Body of pancreas (tissue), 4 donors: ENCODE measurements around the gene MAP3K9. TPM values are rescaled to one million over a fixed set of nuclear protein-coding genes. Genes with fewer than 3 reads are reported as not detected.

Experiments
- ATAC-seq: fragments of 150-250 bp; one replicate; pipeline ENCODE4 v1.9.1; 2016
- DNase-seq, 4 donors: peaks; one replicate each; pipeline ENCODE4 v3.0.0-alpha.2; 2019
- H3K27ac ChIP-seq, 4 donors: fragments of 200-600 bp; sonication (generic); 1 replicate in 3 of 4; 2 replicates in 1 of 4; pipeline versions ENCODE4 v1.5.1 to v1.6.1; 2016 to 2019; ENCODE audit warnings: mild to moderate bottlenecking in 1 of 4, mixed read lengths in 1 of 4, moderate library complexity in 1 of 4
- H3K27me3 ChIP-seq, 2 donors: fragments of 200-600 bp; sonication (generic); one replicate each; pipeline ENCODE4 v1.6.0; 2016; ENCODE audit warnings: mild to moderate bottlenecking in 1 of 2
- H3K36me3 ChIP-seq, 2 donors: fragments of 200-600 bp; sonication (generic); replicated peaks in 1 of 2; 2 replicates each; pipeline ENCODE4 v1.5.1; 2016; ENCODE audit warnings: low read depth in 2 of 2; ENCODE audit not compliant: insufficient read depth in 1 of 2
- H3K4me1 ChIP-seq: fragments of 200-600 bp; sonication (generic); one replicate; pipeline ENCODE4 v1.6.0; 2016
- H3K4me3 ChIP-seq, 2 donors: fragments of 200-600 bp; sonication (generic); 1 replicate in 1 of 2; 2 replicates in 1 of 2; pipeline ENCODE4 v1.5.1; 2016 to 2019
- H3K9me3 ChIP-seq, 3 donors: fragments of 200-600 bp; sonication (generic); 1 replicate in 2 of 3; 2 replicates in 1 of 3; pipeline ENCODE4 v1.5.1; 2016
- CTCF ChIP-seq, 7 experiments: fragments of 450-650 bp in 4 of 7; fragments of 200-600 bp in 3 of 7; sonication (generic) in 3 of 7; IDR thresholded peaks; one replicate each; pipeline ENCODE4 v1.5.1; 2016 to 2019; ENCODE audit warnings: antibody characterized with exemption in 7 of 7
- POLR2A ChIP-seq, 3 donors: fragments of 450-650 bp; IDR thresholded peaks; one replicate each; pipeline ENCODE4 v1.6.1; 2016; ENCODE audit warnings: antibody characterized with exemption in 3 of 3, mild to moderate bottlenecking in 2 of 3
- WGBS, 2 donors: methylation state at CpG; one replicate each; pipeline ENCODE4 v1.1.5; 2017; 5-methylcytosine and 5-hydroxymethylcytosine counted together
- intact Hi-C: fragments of 100-400 bp; cut with DNase I; formaldehyde crosslinking; loops from one replicate; pipeline ENCODE4 v1.15.1; 2023
- total RNA-seq, 2 donors: library from RNA; depleted of rRNA; stranded (reverse); fragments of >200 nt; gene quantifications; one replicate each; pipeline ENCODE4 v1.1.0, GENCODE V29; 2016

The MAP3K9 gene
- total RNA-seq, 2 donors from 2014 or later = 5.4 to 10.9 TPM

- intact Hi-C loops = no loop called here
- ATAC-seq (no peak), DNase-seq (no peak)
- H3K4me1 ChIP-seq = peaks cover 9% of the 10 kb centered on the region
- no peak overlapping the region for H3K4me3 ChIP-seq
- no peak for TF ChIP-seq CTCF (IDR thresholded peaks at IDR 0.05)
- no peak for TF ChIP-seq POLR2A (IDR thresholded peaks at IDR 0.05)
- 91 to 95% methylated on average over 9 of the region's 9 CpGs for WGBS, 2 donors
- no peak overlapping the region for H3K27ac ChIP-seq
- H3K36me3 ChIP-seq = no peaks in the 10 kb centered on the region
- no peaks in the 10 kb centered on the region for H3K9me3 ChIP-seq
- H3K27me3 ChIP-seq = no peaks in the 10 kb centered on the region
Measured at GRCh38 chr14:70785556-70785955, 23.8 kb downstream of the MAP3K9 start.

GRCh38 chr14:70784886-70785285 lies 24.4 kb downstream of the MAP3K9 start:
- Histone ChIP-seq H3K4me3 (no peak overlapping the region), H3K9me3 (no peaks in the 10 kb centered on the region), H3K27ac (no peak overlapping the region), H3K36me3 (no peaks in the 10 kb centered on the region), H3K4me1 (peaks cover 7% of the 10 kb centered on the region), H3K27me3 (no peaks in the 10 kb centered on the region)
- TF ChIP-seq CTCF (IDR thresholded peaks at IDR 0.05) (no peak), POLR2A (IDR thresholded peaks at IDR 0.05) (no peak)
- intact Hi-C loops = no loop called here
- ATAC-seq (no peak), DNase-seq (no peak)
- WGBS, 2 donors = 79 to 85% methylated on average over 2 of the region's 2 CpGs

GRCh38 chr14:70782361-70782760 lies 27.0 kb downstream of the MAP3K9 start:
- DNase-seq (no peak), ATAC-seq (no peak)
- no peak overlapping the region for H3K27ac ChIP-seq
- no peaks in the 10 kb centered on the region for H3K27me3 ChIP-seq
- H3K4me3 ChIP-seq = no peak overlapping the region
- H3K9me3 ChIP-seq = no peaks in the 10 kb centered on the region
- WGBS, 2 donors = 75 to 97% methylated on average over 2 of the region's 2 CpGs
- peaks cover 5% of the 10 kb centered on the region for H3K4me1 ChIP-seq
- TF ChIP-seq POLR2A (IDR thresholded peaks at IDR 0.05) (no peak), CTCF (IDR thresholded peaks at IDR 0.05) (no peak)
- H3K36me3 ChIP-seq = no peaks in the 10 kb centered on the region
- intact Hi-C loops = no loop called here

GRCh38 chr14:70780396-70781075 lies 28.8 kb downstream of the MAP3K9 start:
- peaks cover 5% of the 10 kb centered on the region for H3K4me1 ChIP-seq
- H3K27me3 ChIP-seq = no peaks in the 10 kb centered on the region
- intact Hi-C loops = no loop called here
- 30 to 51% methylated on average over 9 of the region's 9 CpGs for WGBS, 2 donors
- H3K9me3 ChIP-seq = no peaks in the 10 kb centered on the region
- no peak for TF ChIP-seq POLR2A (IDR thresholded peaks at IDR 0.05)
- TF ChIP-seq CTCF (IDR thresholded peaks at IDR 0.05) = no peak
- ATAC-seq (no peak), DNase-seq (peak in 2 of 4 donors; percentile 30 to 42)
- H3K36me3 ChIP-seq = no peaks in the 10 kb centered on the region
- no peak overlapping the region for H3K27ac ChIP-seq
- H3K4me3 ChIP-seq = no peak overlapping the region

GRCh38 chr14:70779667-70780066 lies 29.6 kb downstream of the MAP3K9 start:
- DNase-seq = peak in 1 of 4 donors; percentile 9
- no peak for TF ChIP-seq CTCF (IDR thresholded peaks at IDR 0.05)
- no peak for TF ChIP-seq POLR2A (IDR thresholded peaks at IDR 0.05)
- Histone ChIP-seq H3K27ac (no peak overlapping the region), H3K4me1 (peaks cover 5% of the 10 kb centered on the region), H3K27me3 (no peaks in the 10 kb centered on the region), H3K4me3 (no peak overlapping the region), H3K36me3 (no peaks in the 10 kb centered on the region), H3K9me3 (no peaks in the 10 kb centered on the region)
- WGBS, 2 donors = 81 to 96% methylated on average over 4 of the region's 4 CpGs
- peak; percentile 24 for ATAC-seq
- intact Hi-C loops = no loop called here
